HG02759 (cell line): Measurements from ENCODE around the gene GNAL.

Source experiments
- ATAC-seq: cut with Tn5 transposase; IDR thresholded peaks from one replicate; pipeline ENCODE4 v1.9.1; 2021; ENCODE audit warnings: mild to moderate bottlenecking, moderate library complexity; ENCODE audit not compliant: unreplicated experiment

GNAL gene

DNA sequence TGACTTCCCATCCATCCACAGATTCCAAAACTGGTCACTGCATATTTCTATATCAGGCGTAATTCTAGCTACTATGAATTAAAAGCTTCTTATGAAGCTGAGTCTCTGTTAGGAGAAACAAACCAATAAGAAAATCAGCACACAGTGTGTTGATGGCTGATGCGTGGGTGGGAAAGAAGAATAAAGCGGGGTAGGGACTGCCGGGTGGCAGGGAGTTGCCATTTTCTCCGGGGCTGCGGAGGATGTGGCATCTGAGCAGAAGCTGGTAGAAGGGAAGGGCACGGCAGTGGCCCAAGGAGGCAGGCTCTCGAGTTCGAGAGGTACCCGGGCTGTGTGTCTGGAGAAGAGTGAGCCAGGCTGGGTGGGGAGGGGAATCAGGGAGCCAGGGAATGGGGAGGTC is 113.5 kb downstream of the GNAL start:
- no peak for ATAC-seq

DNA sequence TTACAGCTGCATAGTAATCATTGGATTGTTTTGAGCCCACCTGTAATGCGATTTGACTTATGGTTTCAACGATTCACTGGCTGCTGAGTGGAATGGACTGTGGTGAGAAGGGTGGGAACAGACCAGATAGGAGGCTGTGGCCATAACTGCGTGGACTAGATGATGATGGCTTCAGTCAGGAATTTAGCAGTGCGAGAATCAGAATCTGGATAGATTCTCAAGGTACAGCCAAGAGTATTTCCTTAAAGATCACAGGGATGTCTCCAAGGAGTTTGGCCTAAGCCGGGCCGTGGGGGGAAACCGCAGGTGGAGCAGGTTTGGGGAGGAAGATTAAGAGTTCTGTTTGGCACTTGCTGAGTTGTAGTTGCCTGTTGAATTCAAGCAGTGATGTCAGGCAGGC is 118.2 kb downstream of the GNAL start:
- ATAC-seq = no peak

DNA sequence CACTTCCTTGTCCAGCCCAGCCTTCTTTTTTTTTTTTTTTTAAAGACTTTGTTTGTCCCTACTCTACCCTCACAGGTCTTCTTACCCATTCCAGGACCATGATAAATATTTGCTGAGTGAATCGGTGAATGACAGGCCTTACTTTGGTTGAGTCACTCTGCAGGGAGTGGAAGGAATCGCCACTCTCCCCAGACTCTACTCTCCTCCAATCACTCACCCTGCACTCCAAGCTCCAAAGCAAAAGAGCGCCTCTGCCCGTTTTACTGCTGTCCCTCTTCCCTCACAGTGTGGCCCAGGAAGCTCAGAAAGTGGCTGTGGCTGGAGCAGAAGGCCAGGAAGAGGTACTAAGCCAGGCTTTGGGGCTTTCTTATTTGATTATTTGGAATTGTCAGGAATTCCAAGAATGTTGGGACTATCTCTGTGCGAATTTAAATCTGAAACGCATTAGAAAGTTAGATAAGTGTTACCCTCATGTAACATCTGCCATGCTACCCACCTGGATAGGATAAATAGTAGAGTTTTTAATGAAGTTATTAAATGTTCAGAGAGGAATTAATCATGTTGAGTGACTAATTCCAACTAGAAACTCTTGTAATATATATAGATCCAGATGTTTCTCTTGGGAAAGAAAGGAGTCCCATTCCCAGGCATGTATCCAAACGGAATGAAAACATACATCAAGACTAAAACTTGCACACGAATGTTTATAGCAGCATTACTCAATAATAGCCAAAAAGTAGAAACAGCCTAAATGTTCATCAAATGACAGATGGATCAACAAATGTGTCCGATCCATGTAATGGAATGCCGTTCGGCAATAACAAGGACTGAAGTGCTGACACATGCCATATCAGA is 119.2 kb downstream of the GNAL start:
- no peak for ATAC-seq

DNA sequence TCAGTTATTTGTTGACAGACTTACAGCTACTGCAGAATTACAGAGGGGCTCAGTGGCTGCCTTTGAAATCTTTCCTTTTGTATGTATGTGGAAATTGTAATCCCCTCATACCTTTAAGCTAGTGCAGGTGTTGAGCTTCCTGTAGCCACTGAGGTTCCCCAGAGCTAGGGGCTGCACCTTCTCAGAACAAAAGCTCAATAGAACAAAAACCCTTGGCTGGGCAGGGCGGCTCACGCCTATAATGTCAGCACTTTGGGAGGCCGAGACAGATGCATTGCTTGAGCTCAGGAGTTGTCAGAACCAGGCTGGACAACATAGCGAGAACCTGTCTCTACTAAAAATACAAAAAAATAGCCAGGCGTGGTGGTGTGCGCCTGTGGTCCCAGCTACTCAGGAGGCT is 120.8 kb downstream of the GNAL start:
- no peak for ATAC-seq

DNA sequence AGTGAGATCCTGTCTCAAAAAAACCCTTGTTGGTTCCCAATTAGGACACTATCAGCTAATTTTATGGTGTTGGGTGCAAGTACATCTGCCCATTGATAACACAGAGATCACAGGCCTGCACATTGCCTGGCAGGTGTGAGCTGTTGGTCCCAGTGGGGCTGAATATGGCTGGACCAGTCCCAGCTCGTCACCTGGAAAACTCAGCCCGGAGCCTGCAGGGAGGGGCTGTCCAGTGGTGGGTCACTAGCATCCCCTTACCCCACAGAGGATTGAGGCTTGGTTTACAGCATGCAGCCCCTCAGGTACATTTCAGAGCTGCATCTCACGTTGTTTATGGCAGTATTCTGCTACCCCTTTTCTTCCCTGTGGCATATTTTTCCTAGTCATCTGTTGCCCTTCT is 121.3 kb downstream of the GNAL start:
- ATAC-seq = no peak

DNA sequence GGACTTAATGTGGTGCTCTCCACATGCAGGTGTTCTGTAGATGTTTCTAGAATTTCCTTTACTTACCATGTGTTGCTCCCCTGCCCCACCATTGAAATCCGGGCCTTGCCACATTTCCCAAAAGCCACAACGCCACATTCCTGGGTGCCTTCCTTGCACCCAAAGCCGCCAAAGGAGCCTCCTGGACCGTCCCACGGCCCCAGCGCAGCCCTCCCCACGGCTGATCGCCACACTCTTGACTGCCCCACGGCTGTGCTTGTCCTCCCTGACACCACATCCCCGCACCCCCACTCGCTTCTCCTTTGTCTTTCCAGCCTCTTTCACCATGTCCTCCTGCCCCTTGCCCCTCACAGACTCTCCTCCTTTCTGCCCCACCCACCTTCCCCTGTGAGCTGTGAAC is 121.9 kb downstream of the GNAL start:
- no peak for ATAC-seq

DNA sequence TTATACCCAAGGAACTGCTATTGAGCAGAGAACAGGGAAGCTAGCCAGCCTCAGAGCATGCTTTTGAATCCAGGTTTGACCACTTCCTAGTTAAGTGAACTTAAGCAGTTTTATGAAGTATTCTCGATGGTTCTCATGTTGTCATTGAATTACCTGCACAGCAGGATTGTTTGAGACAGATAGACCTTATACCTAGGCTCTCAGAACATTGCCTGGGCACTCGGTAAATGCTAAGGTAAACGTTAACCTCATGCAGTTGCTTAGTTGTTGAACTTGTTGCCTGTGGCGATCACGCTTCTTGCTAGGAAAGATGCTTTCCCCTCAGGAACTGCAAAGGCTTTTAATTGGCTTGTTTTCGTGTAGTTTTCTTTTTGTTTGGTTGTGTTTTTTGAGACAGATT is 128.2 kb downstream of the GNAL start:
- ATAC-seq = no peak

DNA sequence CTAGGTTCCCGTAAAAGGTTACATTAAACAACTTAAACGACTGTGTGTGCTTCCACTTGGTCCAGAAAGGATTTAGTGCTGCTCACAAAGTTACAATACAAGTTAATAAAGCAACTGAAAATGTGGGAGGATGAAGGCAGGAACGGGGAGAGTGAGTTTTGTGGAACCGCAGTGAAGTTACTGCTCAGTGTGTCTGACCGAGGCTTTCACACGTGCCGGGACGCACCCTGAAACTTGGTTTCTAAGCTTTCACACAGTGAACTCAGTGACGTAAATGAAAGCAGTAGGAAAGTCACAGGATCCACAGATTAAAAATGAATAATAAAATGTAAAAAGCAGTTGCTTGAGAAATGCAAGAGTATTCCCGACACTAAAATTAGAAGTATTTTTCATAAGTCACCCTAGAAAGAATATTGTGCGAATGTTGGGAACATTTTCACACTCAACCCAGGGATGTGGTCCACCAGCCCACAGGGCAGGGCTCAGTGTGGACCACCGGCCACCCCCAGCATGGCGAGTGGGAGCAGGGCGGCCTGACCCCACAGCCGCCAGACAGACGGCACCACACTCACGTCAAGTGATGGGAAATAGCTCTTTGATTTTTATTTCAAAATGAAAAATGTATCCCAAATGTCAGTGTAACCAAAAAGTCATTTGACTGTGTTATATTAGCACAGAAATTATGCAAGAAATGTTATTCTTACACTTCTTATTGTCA is 129.6 kb downstream of the GNAL start:
- ATAC-seq = no peak

DNA sequence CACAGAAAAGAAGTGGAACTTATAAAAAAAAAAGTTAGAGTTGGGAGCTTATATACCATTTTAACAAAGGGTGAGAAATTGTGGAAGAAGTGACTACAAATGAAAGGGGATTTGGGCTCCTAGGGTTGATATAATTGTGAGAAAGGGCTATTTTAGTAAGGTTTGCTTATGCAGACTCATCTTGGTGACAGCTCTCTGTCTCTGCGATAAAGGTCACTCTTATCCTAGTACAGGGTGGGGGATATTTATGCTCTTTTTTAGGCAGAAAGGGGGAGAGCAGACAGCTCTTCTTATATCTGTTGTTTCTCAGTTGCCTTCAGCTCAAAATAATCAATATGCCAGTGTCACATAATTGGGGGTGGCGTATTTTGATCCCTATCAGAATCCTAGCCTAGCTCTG is 130.9 kb downstream of the GNAL start:
- no peak for ATAC-seq

DNA sequence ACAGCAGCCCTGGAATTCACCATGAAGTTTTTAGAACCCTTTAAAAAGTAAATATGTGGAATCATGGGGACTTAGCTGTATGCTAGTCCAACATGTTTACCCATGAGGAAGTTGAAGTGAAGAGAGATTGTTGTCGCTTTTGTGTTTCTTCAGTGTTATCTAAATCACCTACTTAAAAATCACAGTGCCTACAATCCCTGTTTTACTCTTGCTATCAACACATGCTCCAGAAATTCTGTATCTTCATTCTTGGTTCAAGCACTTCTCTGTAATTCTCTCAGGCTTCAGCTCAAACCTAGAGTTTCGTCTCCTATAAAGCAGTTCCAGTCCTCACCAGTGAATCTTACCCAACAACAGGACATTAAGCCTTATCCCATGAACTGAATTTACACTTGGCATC is 131.6 kb downstream of the GNAL start:
- no peak for ATAC-seq

DNA sequence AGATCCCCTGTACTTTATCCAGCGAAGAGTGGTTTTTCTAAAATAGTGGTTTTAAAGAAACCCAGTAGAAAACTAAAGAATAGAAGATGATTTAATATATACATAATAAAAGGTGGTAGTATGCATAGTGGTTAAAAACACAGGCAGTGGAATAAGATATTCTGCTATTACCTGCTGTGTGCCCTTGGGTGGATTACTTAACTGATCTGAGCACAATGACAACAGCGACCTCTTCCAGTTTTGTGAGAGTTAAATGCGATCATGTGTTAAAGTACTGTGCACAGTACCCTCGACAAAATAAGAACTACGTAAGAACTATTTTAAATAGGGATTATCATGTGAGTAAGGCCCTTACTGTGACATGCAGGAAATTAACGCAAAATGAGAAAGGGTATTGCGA is 132.1 kb downstream of the GNAL start:
- no peak for ATAC-seq

DNA sequence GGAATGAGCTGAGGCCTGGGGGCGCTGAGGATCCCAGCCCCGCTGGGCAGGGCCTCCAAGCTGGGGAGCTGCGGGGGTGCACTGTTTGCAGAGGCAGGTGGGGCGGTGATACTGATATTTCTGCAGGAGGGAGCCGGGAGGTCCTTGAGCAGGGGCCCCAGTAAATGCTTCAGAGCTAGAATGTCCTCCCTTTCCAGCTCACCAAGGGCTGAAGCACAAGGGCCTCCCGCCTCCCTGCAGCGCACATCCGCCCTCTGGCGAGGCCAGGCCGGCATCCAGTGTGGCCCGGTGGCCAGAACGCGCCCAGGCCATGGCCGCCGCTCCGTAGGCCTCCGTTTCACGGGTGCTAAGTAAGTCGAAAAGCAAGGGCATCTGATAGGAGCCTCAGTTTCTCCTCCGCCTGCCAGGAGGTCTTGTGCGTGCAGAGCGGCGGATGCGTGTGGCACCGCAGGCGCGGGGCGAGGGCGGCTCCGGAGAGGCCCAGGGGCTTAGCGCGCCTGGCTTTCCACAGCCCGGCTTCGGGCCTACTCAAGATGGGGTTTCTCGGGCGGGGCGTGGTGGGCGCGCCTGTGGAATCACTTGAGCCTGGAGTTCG is 132.7 kb downstream of the GNAL start:
- ATAC-seq = no peak

DNA sequence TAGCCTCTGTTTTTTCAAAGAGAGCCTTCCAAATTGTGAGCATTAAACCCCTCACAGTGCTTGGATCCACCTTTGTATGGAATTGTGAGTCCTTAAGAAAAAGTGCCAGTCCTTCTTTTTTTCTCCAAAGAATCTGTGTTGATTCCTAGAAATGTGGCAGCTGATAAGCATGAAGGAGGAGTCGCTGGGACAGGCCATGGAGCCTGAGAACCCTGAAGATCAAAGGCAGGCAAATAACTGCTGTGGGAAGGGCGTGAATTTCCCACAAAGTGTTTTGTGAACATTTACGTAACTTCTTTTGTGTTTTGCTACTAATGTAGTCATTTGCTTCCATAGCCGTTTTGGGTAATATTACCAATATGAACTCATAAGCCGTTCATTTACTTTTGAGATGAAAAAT is 134.5 kb downstream of the GNAL start:
- no peak for ATAC-seq

DNA sequence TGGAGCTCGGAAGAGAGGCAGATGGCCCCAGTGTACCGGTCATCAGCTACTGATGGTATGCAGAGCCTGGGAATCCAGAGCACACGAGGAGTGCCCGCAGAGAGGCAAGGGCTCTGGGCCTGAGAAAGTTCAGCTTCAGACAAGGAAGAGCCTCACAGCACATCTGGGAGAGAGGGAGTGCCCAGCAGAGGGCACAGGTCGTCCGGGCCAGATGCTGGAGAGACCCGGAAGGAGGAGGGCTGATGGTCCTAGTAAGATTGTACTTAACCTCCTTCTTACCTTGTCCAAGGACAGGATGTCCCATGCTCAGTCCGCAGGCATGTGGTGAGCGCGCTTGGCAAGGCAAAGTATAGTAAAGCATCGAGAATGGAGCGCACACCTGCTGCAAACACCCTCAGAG is 137.8 kb downstream of the GNAL start:
- no peak for ATAC-seq

DNA sequence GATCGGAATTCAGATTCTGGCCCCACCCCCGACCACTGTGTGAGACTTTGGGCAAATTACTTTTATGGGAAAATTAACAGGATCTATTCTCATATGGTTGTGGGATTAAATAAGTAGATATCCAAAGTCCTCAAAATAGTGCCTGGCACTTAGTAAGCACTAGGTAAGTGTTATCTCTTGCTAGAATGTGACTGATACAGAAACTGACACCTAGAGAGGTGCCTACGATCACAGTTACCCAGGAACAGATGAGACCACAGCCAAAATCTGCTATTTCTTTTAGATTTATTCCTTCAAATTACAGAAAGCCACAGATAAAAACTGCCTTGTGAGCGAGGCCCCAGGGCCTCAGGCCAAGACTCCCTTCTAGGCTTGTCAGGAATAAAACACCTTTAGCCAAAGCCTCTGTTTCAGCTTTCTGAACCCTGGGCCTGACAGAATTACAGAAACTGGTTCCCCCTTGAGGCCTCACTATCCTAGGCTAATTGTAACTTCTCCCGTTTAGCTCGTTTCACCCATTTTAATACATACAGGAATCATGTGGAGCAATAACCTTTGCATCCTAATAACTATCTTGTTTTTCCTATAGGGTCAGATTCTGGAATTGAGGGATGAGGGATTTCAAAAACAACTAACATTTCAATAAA is 139.8 kb downstream of the GNAL start:
- no peak for ATAC-seq

DNA sequence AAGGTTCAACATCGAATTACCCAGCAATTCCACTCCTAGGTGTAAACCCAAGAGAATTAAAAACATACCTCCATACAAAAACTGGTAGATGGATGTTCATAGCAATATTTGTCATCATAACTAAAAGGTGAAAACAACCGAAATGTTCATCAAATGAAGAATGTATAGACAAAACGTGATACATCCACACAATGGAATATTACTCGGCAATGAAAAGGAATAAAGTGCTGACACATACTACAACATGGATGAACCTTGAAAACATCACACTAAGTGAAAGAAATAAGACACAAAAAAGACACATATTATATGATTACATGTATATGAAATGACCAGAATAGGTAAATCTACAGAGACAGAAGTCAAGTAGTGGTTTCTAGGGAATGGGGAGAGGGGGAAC is 141.5 kb downstream of the GNAL start:
- no peak for ATAC-seq

DNA sequence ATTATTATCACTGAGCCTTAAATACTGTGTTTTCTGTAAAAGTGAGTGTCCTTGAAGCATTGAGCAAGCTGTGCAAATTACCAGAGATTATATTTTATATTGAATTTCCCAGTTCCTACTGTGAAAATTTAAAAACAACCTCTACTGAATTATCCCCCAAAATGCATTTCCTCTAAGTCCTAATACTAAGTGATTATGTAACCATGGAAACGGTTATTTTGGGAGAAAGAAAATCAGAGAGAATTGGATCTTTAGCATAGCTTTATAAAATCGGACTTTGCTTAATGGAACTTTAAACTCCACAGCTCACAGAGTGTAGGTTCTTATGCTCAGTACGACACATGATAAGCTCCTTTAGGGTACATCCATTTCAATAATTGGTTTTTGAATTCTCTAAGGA is 142.9 kb downstream of the GNAL start:
- no peak for ATAC-seq

DNA sequence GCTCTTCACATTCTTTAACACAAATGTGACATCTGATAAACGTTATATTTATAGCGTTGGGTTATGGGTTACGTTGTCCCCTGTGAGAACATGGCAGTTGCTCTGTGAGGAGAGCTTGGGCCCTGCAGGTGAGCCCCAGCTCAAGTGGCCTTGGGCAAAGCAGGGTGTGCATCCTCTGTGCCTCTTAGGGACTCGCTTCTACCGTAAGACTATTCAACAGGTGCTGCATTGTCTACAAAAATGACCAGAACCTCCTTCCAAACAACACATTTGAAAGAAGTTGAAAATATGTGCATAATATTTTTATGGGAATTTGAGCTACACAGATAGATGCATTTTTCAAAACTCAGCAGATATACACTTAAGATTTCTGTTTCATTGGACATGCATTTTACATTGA is 145.7 kb downstream of the GNAL start:
- ATAC-seq = no peak

DNA sequence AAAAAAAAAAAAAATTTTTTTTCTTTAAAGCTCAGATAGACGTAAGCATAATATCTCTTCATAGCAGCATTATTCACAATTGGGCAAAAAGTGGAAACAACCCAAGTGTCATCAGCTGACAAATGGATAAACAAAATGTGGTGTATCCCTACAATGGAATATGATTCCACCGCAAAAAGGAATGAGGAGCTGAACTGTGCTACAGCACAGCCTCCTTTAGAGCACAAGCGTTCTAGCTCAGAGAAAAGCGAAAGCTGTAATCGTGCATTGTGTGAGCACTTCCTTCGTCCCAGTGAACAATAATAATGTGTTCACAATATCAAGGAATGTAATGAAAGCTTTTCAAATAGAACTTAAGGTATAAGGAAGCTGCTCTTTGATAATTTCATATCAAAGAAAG is 150.5 kb downstream of the GNAL start:
- ATAC-seq = no peak

DNA sequence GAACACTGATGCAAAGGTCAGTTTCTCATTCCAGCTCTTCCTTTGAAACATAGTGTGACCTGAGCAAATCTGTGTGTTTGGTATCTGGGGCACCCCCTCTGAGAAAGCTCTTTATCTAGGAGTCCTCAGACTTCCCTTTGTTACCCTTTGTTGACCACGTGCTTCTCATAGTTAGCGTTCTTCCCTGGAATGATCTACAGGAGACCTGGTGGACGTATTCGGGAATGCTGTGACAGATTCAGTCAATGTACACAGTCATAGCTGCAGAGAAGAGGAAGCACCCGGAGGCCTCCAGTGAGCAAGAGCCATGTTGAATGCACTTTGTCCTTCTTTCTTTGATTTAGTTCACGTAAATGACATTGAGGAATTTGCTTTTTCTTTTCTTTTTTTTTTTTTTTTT is 151.4 kb downstream of the GNAL start:
- no peak for ATAC-seq

DNA sequence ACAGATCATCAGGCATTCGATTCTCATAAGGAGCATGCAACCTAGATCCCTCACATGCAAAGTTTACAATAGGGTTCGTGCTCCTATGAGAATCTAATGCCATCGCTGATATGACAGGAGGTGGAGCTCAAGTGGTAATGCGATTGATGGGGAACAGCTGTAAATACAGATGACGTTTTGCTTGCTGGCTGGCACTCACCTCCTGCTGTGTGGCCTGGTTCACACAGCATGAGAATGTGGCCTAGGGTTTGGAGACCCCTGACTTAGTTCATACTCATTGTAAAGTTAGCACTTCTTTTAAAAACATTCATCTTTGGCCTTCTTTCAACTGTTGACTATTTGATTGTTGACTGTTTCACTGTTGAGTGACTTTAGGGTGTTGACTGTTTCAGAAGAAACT is 153.5 kb downstream of the GNAL start:
- no peak for ATAC-seq

DNA sequence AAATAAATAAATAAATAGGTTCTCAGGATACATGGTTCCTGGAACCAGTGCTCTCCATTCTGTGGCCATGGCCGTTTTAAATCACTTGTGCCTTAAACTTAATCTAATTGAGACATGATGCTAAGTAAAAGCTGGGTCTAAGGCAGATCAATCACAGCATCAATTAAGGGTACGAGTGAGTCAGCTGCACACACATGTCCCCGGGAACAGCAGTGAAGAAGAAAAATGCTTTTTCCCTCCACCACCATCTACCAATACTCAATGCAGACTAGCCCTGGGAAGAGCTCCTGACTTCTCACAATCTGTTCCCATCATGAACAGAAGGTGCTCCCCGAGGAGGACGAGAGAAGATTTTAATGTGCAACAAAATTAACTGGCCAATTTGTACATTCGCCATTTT is 155.4 kb downstream of the GNAL start:
- no peak for ATAC-seq
